Chondrocyte (in vitro differentiated cells): ENCODE results near the gene SLC39A2. TPM values are rescaled to one million over a fixed set of nuclear protein-coding genes. Genes with fewer than 3 reads are reported as not detected.

Experiments
- DNase-seq: peaks from one replicate; pipeline ENCODE4 v3.0.0; 2021; ENCODE audit warnings: mixed read lengths, low spot score
- H3K27ac Mint-ChIP-seq: one replicate; pipeline ENCODE4 v1.8.0; 2021; ENCODE audit warnings: mild to moderate bottlenecking, moderate library complexity, mixed read lengths; ENCODE audit not compliant: unreplicated experiment
- H3K27me3 Mint-ChIP-seq: 2 replicates; pipeline ENCODE4 v1.8.0; 2021; ENCODE audit warnings: low read depth, mixed read lengths
- H3K36me3 Mint-ChIP-seq: 2 replicates; pipeline ENCODE4 v1.8.0; 2021; ENCODE audit warnings: low read depth, mixed read lengths
- H3K4me1 Mint-ChIP-seq: 2 replicates; pipeline ENCODE4 v1.8.0; 2021; ENCODE audit warnings: low read depth, mild to moderate bottlenecking, mixed read lengths
- H3K4me3 Mint-ChIP-seq: one replicate; pipeline ENCODE4 v1.8.0; 2021; ENCODE audit warnings: mild to moderate bottlenecking, moderate library complexity, mixed read lengths; ENCODE audit not compliant: unreplicated experiment
- H3K9me3 Mint-ChIP-seq: 2 replicates; pipeline ENCODE4 v1.8.0; 2021; ENCODE audit warnings: low read depth, mixed read lengths
- CTCF ChIP-seq: fragments of 200-600 bp; sonication (generic); IDR thresholded peaks from 2 replicates; pipeline ENCODE4 v1.5.0; 2021; ENCODE audit warnings: antibody characterized with exemption, mild to moderate bottlenecking, moderate library complexity
- total RNA-seq: library from RNA; stranded (reverse); gene quantifications from 3 replicates; pipeline ENCODE4 v1.2.1, GENCODE V29; 2021

SLC39A2 gene
- total RNA-seq, 1 donor from 2014 or later: not detected

GRCh38 chr14:20970647-20970982, 28.5 kb upstream of the SLC39A2 start:
- Mint-ChIP-seq H3K27me3 (no peaks in the 10 kb centered on the region), H3K4me1 (peaks cover 40% of the 10 kb centered on the region), H3K36me3 (no peaks in the 10 kb centered on the region), H3K4me3 (peak overlapping the region; percentile 92), H3K27ac (peak overlapping the region; percentile 92), H3K9me3 (no peaks in the 10 kb centered on the region)
- no peak for TF ChIP-seq CTCF
- DNase-seq: no peak

- DNase-seq: no peak
- Mint-ChIP-seq H3K36me3 (no peaks in the 10 kb centered on the region), H3K9me3 (no peaks in the 10 kb centered on the region), H3K27me3 (no peaks in the 10 kb centered on the region), H3K27ac (peak overlapping the region; percentile 92), H3K4me1 (peaks cover 40% of the 10 kb centered on the region), H3K4me3 (peak overlapping the region; percentile 92)
- peak; percentile 89 for TF ChIP-seq CTCF
Observed at GRCh38 chr14:20970983-20971704, 27.9 kb upstream of the SLC39A2 start.

GRCh38 chr14:20971705-20972021, 27.4 kb upstream of the SLC39A2 start:
- TF ChIP-seq CTCF: no peak
- no peak for DNase-seq
- Mint-ChIP-seq H3K27ac (peak overlapping the region; percentile 92), H3K4me1 (peaks cover 44% of the 10 kb centered on the region), H3K4me3 (peak overlapping the region; percentile 92), H3K36me3 (no peaks in the 10 kb centered on the region), H3K9me3 (no peaks in the 10 kb centered on the region), H3K27me3 (no peaks in the 10 kb centered on the region)

GRCh38 chr14:20973501-20973900, 25.6 kb upstream of the SLC39A2 start:
- no peak for DNase-seq
- no peak overlapping the region for H3K4me3 Mint-ChIP-seq
- no peaks in the 10 kb centered on the region for H3K27me3 Mint-ChIP-seq
- H3K4me1 Mint-ChIP-seq: peaks cover 47% of the 10 kb centered on the region
- no peaks in the 10 kb centered on the region for H3K36me3 Mint-ChIP-seq
- peak overlapping the region; percentile 24 for H3K27ac Mint-ChIP-seq
- TF ChIP-seq CTCF: no peak
- no peaks in the 10 kb centered on the region for H3K9me3 Mint-ChIP-seq

GRCh38 chr14:20976291-20976690, 22.8 kb upstream of the SLC39A2 start:
- no peak for TF ChIP-seq CTCF
- H3K36me3 Mint-ChIP-seq: no peaks in the 10 kb centered on the region
- H3K4me3 Mint-ChIP-seq: no peak overlapping the region
- no peak for DNase-seq
- peaks cover 38% of the 10 kb centered on the region for H3K4me1 Mint-ChIP-seq
- H3K9me3 Mint-ChIP-seq: no peaks in the 10 kb centered on the region
- H3K27me3 Mint-ChIP-seq: no peaks in the 10 kb centered on the region
- no peak overlapping the region for H3K27ac Mint-ChIP-seq
